ENCODE results near the gene MTHFD2L. TPM values are rescaled to one million over a fixed set of nuclear protein-coding genes. Genes with fewer than 3 reads are reported as not detected.
A peak's percentile ranks its signal among the peaks of the same experiment; 100 is the strongest.

MTHFD2L gene
- total RNA-seq, 1 experiment from 2014 or later: 11.6 TPM

DNA sequence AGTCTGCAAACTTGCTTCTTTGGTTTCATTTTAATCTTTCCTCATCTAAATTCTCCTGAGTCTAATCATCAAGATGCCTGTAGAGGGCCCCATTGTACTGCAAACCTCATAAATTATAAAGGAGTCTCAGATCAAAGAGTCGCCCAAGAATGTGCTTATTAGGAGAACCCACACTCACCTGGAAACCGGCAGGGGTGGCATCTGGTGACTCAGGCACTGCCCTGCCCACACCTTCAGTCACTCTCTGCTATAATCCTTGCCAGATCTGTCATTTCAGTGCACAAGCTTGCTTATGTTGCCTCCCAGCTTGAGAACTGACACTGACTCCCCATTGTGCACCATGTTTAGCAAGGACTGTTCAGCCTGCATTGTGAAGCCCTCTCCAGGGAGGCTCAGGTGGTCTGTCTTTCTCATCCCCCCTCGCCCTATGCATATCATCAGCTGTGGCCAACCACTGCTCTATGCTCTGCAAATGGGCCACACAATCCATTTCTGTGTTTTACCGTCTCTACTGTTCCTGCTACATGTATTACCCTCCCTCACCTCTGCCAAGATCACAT lies 162.7 kb downstream of the MTHFD2L start:
- Histone ChIP-seq H3K4me1 (ENCODE audit: insufficient read depth, low read length) (peaks cover 3% of the 10 kb centered on the region; the same call in 1 of the 2 replicates), H3K23ac (ENCODE audit: insufficient read length, low read depth, low read length) (no peak overlapping the region), H3K4me2 (ENCODE audit: insufficient read depth, insufficient read length, low read length) (peak overlapping the region; percentile 13), H3K23me2 (ENCODE audit: insufficient read length, low read depth, low read length, poor library complexity, severe bottlenecking) (no peaks in the 10 kb centered on the region), H3K9ac (ENCODE audit: extremely low read depth, insufficient read length, low read length) (no peak overlapping the region), H2AFZ (ENCODE audit: low read length) (no peak overlapping the region), H3K18ac (ENCODE audit: insufficient read length, low read depth, low read length) (no peak overlapping the region), H4K91ac (ENCODE audit: insufficient read length, low read depth, low read length) (no peak overlapping the region), H3K79me1 (ENCODE audit: insufficient read depth, low read depth, low read length, poor library complexity, severe bottlenecking) (no peaks in the 10 kb centered on the region), H3K4ac (ENCODE audit: low read depth, low read length) (no peak overlapping the region), H2BK15ac (ENCODE audit: low read depth, low read length) (no peak overlapping the region), H3K79me2 (ENCODE audit: insufficient read depth, low read length) (no peaks in the 10 kb centered on the region), H4K8ac (replicated peaks; ENCODE audit: insufficient read length, low read depth, low read length) (no peak overlapping the region), H3K27me3 (ENCODE audit: insufficient read depth, low read length) (no peaks in the 10 kb centered on the region), H3K56ac (ENCODE audit: insufficient read length, low read depth, low read length) (no peak overlapping the region), H3K9me3 (ENCODE audit: control insufficient read depth, low read depth, low read length) (no peaks in the 10 kb centered on the region), H3K27ac (ENCODE audit: insufficient read length, low read depth, low read length) (no peak overlapping the region), H2BK5ac (ENCODE audit: insufficient read length, low read length) (no peak overlapping the region), H2BK12ac (ENCODE audit: insufficient read length, low read depth, low read length) (no peak overlapping the region), H2AK5ac (ENCODE audit: insufficient read length, low read length) (no peak overlapping the region), H3K14ac (ENCODE audit: insufficient read depth, low read length) (no peak overlapping the region), H2BK120ac (ENCODE audit: low read depth, low read length, poor library complexity, severe bottlenecking) (no peak overlapping the region), H2BK20ac (ENCODE audit: low read depth, low read length, poor library complexity, severe bottlenecking) (no peak overlapping the region), H4K20me1 (ENCODE audit: control insufficient read depth, insufficient read depth, insufficient read length) (no peaks in the 10 kb centered on the region), H4K5ac (ENCODE audit: insufficient read length, low read depth, low read length) (no peak overlapping the region), H3T11ph (ENCODE audit: low read length) (no peak overlapping the region)
- Mint-ChIP-seq H3K27ac (peak overlapping the region in 1 of 3 experiments; percentile 41; a peak in 2 of 7 replicates), H3K4me1 (peaks cover 21% of the 10 kb centered on the region in 2 experiments), H3K9me3 (no peaks in the 10 kb centered on the region; a peak in 1 of 5 replicates), H3K27me3 (ENCODE audit: low read depth) (no peaks in the 10 kb centered on the region), H3K36me3 (ENCODE audit: insufficient read depth in 1 of 3, low read depth in 3 of 3) (no peaks in the 10 kb centered on the region), H3K4me3 (no peak overlapping the region)
- TF ChIP-seq CTCF (conservative IDR thresholded peaks at IDR 0.05): peak; percentile 67
- DNase-seq: peak; percentile 66
- no CpG with 5 or more reads among the region's 4 CpGs for WGBS (ENCODE audit: extremely low coverage, insufficient read length, low lambda C conversion rate)

Measured in H9 (cell line).